GM23248 (cell line): ENCODE results near the gene CFAP54. TPM values are rescaled to one million over a fixed set of nuclear protein-coding genes. Genes with fewer than 3 reads are reported as not detected.
A peak's percentile ranks its signal among the peaks of the same experiment; 100 is the strongest.

Experiments
- DNase-seq: peaks from one replicate; pipeline ENCODE4 v3.0.0-alpha.2; 2015
- H2AFZ ChIP-seq: fragments of 200-600 bp; sonication (generic); 2 replicates; pipeline ENCODE4 v1.6.1; 2016; ENCODE audit warnings: antibody characterized with exemption
- H3F3A ChIP-seq: fragments of 200-600 bp; sonication (generic); 2 replicates; pipeline ENCODE4 v1.6.1; 2016; ENCODE audit warnings: mild to moderate bottlenecking, antibody characterized with exemption, mixed run types; ENCODE audit not compliant: insufficient read depth
- H3K27ac ChIP-seq: fragments of 200-600 bp; sonication (generic); 2 replicates; pipeline ENCODE4 v1.5.1; 2016; ENCODE audit warnings: mild to moderate bottlenecking
- H3K27me3 ChIP-seq: fragments of 200-600 bp; sonication (generic); replicated peaks from 2 replicates; pipeline ENCODE4 v1.6.1; 2016; ENCODE audit warnings: mild to moderate bottlenecking; ENCODE audit not compliant: insufficient read depth
- H3K36me3 ChIP-seq: fragments of 200-600 bp; sonication (generic); 2 replicates; pipeline ENCODE4 v1.6.1; 2016; ENCODE audit warnings: low read depth, mild to moderate bottlenecking
- H3K4me1 ChIP-seq: fragments of 200-600 bp; sonication (generic); 2 replicates; pipeline ENCODE4 v1.6.1; 2016; ENCODE audit warnings: mild to moderate bottlenecking; ENCODE audit not compliant: insufficient read depth
- H3K4me2 ChIP-seq: fragments of 200-600 bp; sonication (generic); one replicate; pipeline ENCODE4 v1.6.1; 2016; ENCODE audit warnings: mild to moderate bottlenecking; ENCODE audit not compliant: unreplicated experiment
- H3K4me3 ChIP-seq: fragments of 200-600 bp; sonication (generic); 2 replicates; pipeline ENCODE4 v1.5.1; 2016; ENCODE audit warnings: mild to moderate bottlenecking
- H3K79me2 ChIP-seq: fragments of 200-600 bp; sonication (generic); 2 replicates; pipeline ENCODE4 v1.6.1; 2016; ENCODE audit warnings: mild to moderate bottlenecking; ENCODE audit not compliant: insufficient read depth
- H3K9ac ChIP-seq: fragments of 200-600 bp; sonication (generic); 2 replicates; pipeline ENCODE4 v1.6.1; 2016; ENCODE audit warnings: mild to moderate bottlenecking
- H3K9me2 ChIP-seq: fragments of 200-600 bp; sonication (generic); 2 replicates; pipeline ENCODE4 v1.6.1; 2016; ENCODE audit warnings: mixed run types, mild to moderate bottlenecking, moderate library complexity; ENCODE audit not compliant: insufficient read depth
- H3K9me3 ChIP-seq: fragments of 200-600 bp; sonication (generic); one replicate; pipeline ENCODE4 v1.6.1; 2017; ENCODE audit warnings: low read depth
- H4K20me1 ChIP-seq: fragments of 200-600 bp; sonication (generic); 2 replicates; pipeline ENCODE4 v1.6.0; 2016; ENCODE audit not compliant: insufficient read depth
- EZH2 ChIP-seq: fragments of 200-600 bp; sonication (generic); IDR thresholded peaks from 2 replicates; pipeline ENCODE4 v1.6.1; 2018; ENCODE audit warnings: antibody characterized with exemption, mild to moderate bottlenecking; ENCODE audit not compliant: insufficient read depth, poor library complexity, severe bottlenecking
- EZH2phosphoT487 ChIP-seq: fragments of 200-600 bp; sonication (generic); IDR thresholded peaks from 2 replicates; pipeline ENCODE4 v1.6.1; 2018; ENCODE audit warnings: antibody characterized with exemption, moderate library complexity, mild to moderate bottlenecking, low read depth; ENCODE audit not compliant: insufficient read depth
- WGBS, 2 experiments: methylation state at CpG; one replicate each; pipeline ENCODE4 v1.1.6; 2015 to 2017; ENCODE audit warnings: low lambda C conversion rate in 2 of 2, low coverage in 1 of 2; ENCODE audit errors: missing lambda C conversion rate in 2 of 2; 5-methylcytosine and 5-hydroxymethylcytosine counted together
- in situ Hi-C: fragments of 300-500 bp; cut with MboI; formaldehyde crosslinking; loops from 2 replicates; pipeline ENCODE4 v1.15.0; 2020
- polyA plus RNA-seq: library from polyadenylated mRNA; unstranded; fragments of >200 nt; fragmentation: Nextera tagmentation; extraction: Ambion mirVana; gene quantifications from 2 replicates; pipeline ENCODE4 v1.2.1, GENCODE V29; 2016
- total RNA-seq: library from RNA; depleted of rRNA; stranded (reverse); fragments of >200 nt; shearing (Covaris generic); gene quantifications from 2 replicates; pipeline ENCODE4 v1.2.3, GENCODE V29; 2014

Gene CFAP54
- total and polyA plus RNA-seq, 2 experiments from 2014 or later: 0.32 to 1.2 TPM

- Histone ChIP-seq H3K4me3 (no peak overlapping the region), H2AFZ (0 out of 2 replicates have a peak overlapping the region, but pooled peaks have one; percentile 10), H3K9ac (no peak overlapping the region), H3K27me3 (no peaks in the 10 kb centered on the region), H3K79me2 (no peaks in the 10 kb centered on the region), H3K4me2 (no peak overlapping the region), H4K20me1 (no peaks in the 10 kb centered on the region), H3K9me2 (no peaks in the 10 kb centered on the region), H3K27ac (no peak overlapping the region), H3K36me3 (no peaks in the 10 kb centered on the region), H3F3A (0 out of 2 replicates have a peak, but pooled peaks cover under 1% of the 10 kb centered on the region), H3K9me3 (no peaks in the 10 kb centered on the region), H3K4me1 (peaks cover 3% of the 10 kb centered on the region)
- in situ Hi-C loops: no loop called here
- no peak for DNase-seq
- TF ChIP-seq EZH2 (no peak), EZH2phosphoT487 (no peak)
- WGBS, 2 experiments: 4 to 20% methylated on average over 2 of the region's 2 CpGs
These were observed 291.0 kb downstream of the CFAP54 start for GRCh38 chr12:96780330-96780729.

DNA sequence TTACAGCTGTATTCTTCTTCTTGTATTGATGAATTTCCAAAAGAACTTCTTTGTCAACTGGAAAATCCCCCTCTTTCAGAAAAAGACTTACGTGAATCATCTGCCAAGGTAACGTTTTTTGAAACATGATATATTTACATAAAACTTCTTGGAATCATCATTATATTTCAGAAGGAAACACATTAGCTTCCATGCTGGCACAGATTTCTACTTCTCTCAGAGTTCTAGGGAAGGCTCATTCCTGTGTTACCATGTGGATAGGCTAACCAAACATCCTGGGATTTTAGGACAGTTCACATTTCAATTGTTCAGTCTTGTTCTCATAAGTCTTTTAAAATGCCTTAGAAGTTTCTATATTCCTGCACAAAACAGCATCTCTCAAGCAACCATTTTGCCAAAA, 297.4 kb downstream of the CFAP54 start:
- Histone ChIP-seq H2AFZ (no peak overlapping the region), H3K4me3 (no peak overlapping the region), H3K27me3 (no peaks in the 10 kb centered on the region), H3K9ac (no peak overlapping the region), H3K4me2 (no peak overlapping the region), H4K20me1 (no peaks in the 10 kb centered on the region), H3K9me2 (no peaks in the 10 kb centered on the region), H3F3A (no peaks in the 10 kb centered on the region), H3K9me3 (no peaks in the 10 kb centered on the region), H3K4me1 (no peaks in the 10 kb centered on the region), H3K27ac (no peak overlapping the region), H3K36me3 (no peaks in the 10 kb centered on the region), H3K79me2 (no peaks in the 10 kb centered on the region)
- no peak for TF ChIP-seq EZH2phosphoT487
- no peak for TF ChIP-seq EZH2
- 29 to 38% methylated on average over 2 of the region's 2 CpGs for WGBS, 2 experiments
- DNase-seq: no peak
- in situ Hi-C loops: no loop called here

- Histone ChIP-seq H3K36me3 (no peaks in the 10 kb centered on the region), H3F3A (no peaks in the 10 kb centered on the region), H3K9me3 (no peaks in the 10 kb centered on the region), H2AFZ (no peak overlapping the region), H3K9me2 (no peaks in the 10 kb centered on the region), H3K9ac (no peak overlapping the region), H4K20me1 (no peaks in the 10 kb centered on the region), H3K4me2 (no peak overlapping the region), H3K79me2 (no peaks in the 10 kb centered on the region), H3K4me3 (no peak overlapping the region), H3K27ac (no peak overlapping the region), H3K27me3 (0 out of 2 replicates have a peak, but pooled peaks cover 2% of the 10 kb centered on the region), H3K4me1 (no peaks in the 10 kb centered on the region)
- TF ChIP-seq EZH2phosphoT487: no peak
- no peak for TF ChIP-seq EZH2
- no peak for DNase-seq
- in situ Hi-C loops: no loop called here
These were observed 314.6 kb downstream of the CFAP54 start for GRCh38 chr12:96803969-96804368.

GRCh38 chr12:96806272-96806671, 316.9 kb downstream of the CFAP54 start:
- 39 to 46% methylated on average over 4 of the region's 4 CpGs for WGBS, 2 experiments
- Histone ChIP-seq H2AFZ (no peak overlapping the region), H3K27me3 (no peaks in the 10 kb centered on the region), H3K9me2 (no peaks in the 10 kb centered on the region), H3K9ac (no peak overlapping the region), H3K79me2 (no peaks in the 10 kb centered on the region), H3K4me3 (no peak overlapping the region), H3K27ac (no peak overlapping the region), H4K20me1 (no peaks in the 10 kb centered on the region), H3K9me3 (no peaks in the 10 kb centered on the region), H3K4me1 (peaks cover 8% of the 10 kb centered on the region), H3F3A (peaks cover 11% of the 10 kb centered on the region; the same call in 1 of the 2 replicates), H3K36me3 (no peaks in the 10 kb centered on the region), H3K4me2 (no peak overlapping the region)
- TF ChIP-seq EZH2: no peak
- DNase-seq: no peak
- in situ Hi-C loops: no loop called here

DNA sequence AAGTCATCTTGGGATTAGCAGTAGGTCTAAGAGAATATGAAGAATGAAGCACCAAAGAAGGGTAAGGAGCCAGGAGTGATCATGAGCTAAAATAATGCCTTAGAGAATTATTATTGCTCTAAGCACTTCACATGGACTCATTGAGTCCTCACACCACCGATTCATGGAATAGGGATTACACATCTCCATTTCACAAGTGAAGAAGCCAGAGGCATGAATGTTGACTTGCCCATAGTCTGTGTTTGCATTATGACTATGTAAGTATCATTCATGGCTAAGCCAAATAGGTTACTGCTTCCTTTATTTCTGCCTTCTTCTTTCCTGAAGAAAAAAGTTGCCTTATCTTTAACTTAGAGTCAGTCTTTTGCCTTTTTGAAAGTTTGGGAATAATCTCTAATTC, 318.4 kb downstream of the CFAP54 start:
- in situ Hi-C loops: no loop called here
- H3K9ac ChIP-seq: no peak overlapping the region
- no peak overlapping the region for H3K27ac ChIP-seq
- no peaks in the 10 kb centered on the region for H4K20me1 ChIP-seq
- H3K36me3 ChIP-seq: no peaks in the 10 kb centered on the region
- WGBS, 2 experiments: 7 to 21% methylated on average over 1 of the region's 1 CpG
- DNase-seq: no peak
- H3K27me3 ChIP-seq: no peaks in the 10 kb centered on the region
- no peak overlapping the region for H2AFZ ChIP-seq
- H3K4me2 ChIP-seq: no peak overlapping the region
- peaks cover 12% of the 10 kb centered on the region for H3K4me1 ChIP-seq
- no peaks in the 10 kb centered on the region for H3K79me2 ChIP-seq
- TF ChIP-seq EZH2 (no peak), EZH2phosphoT487 (no peak)
- no peaks in the 10 kb centered on the region for H3K9me3 ChIP-seq
- H3K4me3 ChIP-seq: no peak overlapping the region
- H3F3A ChIP-seq: peaks cover 11% of the 10 kb centered on the region; the same call in 1 of the 2 replicates
- no peaks in the 10 kb centered on the region for H3K9me2 ChIP-seq
